MM.1S (cell line): ENCODE data around the gene TMEM212.

Experiments
- DNase-seq: peaks from one replicate; pipeline ENCODE4 v3.0.0-alpha.2; 2015
- H2AFZ ChIP-seq: fragments of 300-600 bp; sonication (generic); 2 replicates; pipeline ENCODE4 v1.6.0; 2016; ENCODE audit warnings: antibody characterized with exemption, low read length
- H3F3A ChIP-seq: fragments of 300-600 bp; sonication (generic); 2 replicates; pipeline ENCODE4 v1.6.1; 2016; ENCODE audit warnings: mild to moderate bottlenecking, antibody characterized with exemption, low read length, moderate library complexity, mixed read lengths; ENCODE audit not compliant: insufficient read depth
- H3K27ac ChIP-seq: fragments of 300-600 bp; sonication (generic); 2 replicates; pipeline ENCODE4 v1.5.1; 2016; ENCODE audit warnings: mild to moderate bottlenecking, low read length
- H3K27me3 ChIP-seq: fragments of 300-600 bp; sonication (generic); replicated peaks from 2 replicates; pipeline ENCODE4 v1.6.0; 2016; ENCODE audit warnings: low read length; ENCODE audit not compliant: insufficient read depth
- H3K36me3 ChIP-seq: fragments of 300-600 bp; sonication (generic); replicated peaks from 2 replicates; pipeline ENCODE4 v1.6.1; 2016; ENCODE audit warnings: mild to moderate bottlenecking, low read length, mixed read lengths; ENCODE audit not compliant: insufficient read depth
- H3K4me1 ChIP-seq: fragments of 300-600 bp; sonication (generic); 2 replicates; pipeline ENCODE4 v1.6.1; 2016; ENCODE audit warnings: low read length, mixed read lengths
- H3K4me2 ChIP-seq: fragments of 300-600 bp; sonication (generic); 2 replicates; pipeline ENCODE4 v1.6.0; 2016; ENCODE audit warnings: low read depth, low read length
- H3K4me3 ChIP-seq: fragments of 300-600 bp; sonication (generic); 2 replicates; pipeline ENCODE4 v1.5.1; 2016; ENCODE audit warnings: low read length, mixed read lengths
- H3K79me2 ChIP-seq: fragments of 300-600 bp; sonication (generic); 2 replicates; pipeline ENCODE4 v1.6.1; 2016; ENCODE audit warnings: mixed run types, low read length, mixed read lengths
- H3K9ac ChIP-seq: fragments of 300-600 bp; sonication (generic); 2 replicates; pipeline ENCODE4 v1.6.1; 2016; ENCODE audit warnings: low read length, mixed read lengths
- H3K9me2 ChIP-seq: fragments of 300-600 bp; sonication (generic); replicated peaks from 2 replicates; pipeline ENCODE4 v1.6.1; 2016; ENCODE audit warnings: mild to moderate bottlenecking, low read length, mixed read lengths; ENCODE audit not compliant: insufficient read depth
- H3K9me3 ChIP-seq: fragments of 300-600 bp; sonication (generic); replicated peaks from 2 replicates; pipeline ENCODE4 v1.6.1; 2016; ENCODE audit warnings: mild to moderate bottlenecking, low read length, mixed read lengths; ENCODE audit not compliant: insufficient read depth
- H4K20me1 ChIP-seq: fragments of 300-600 bp; sonication (generic); 2 replicates; pipeline ENCODE4 v1.6.1; 2016; ENCODE audit warnings: mild to moderate bottlenecking, low read length, moderate library complexity, mixed read lengths; ENCODE audit not compliant: insufficient read depth
- EZH2 ChIP-seq: fragments of 300-600 bp; sonication (generic); optimal IDR thresholded peaks from 2 replicates; pipeline ENCODE3; 2017; ENCODE audit warnings: low read depth, mild to moderate bottlenecking, antibody characterized with exemption, low read length, mixed read lengths
- EZH2phosphoT487 ChIP-seq: fragments of 300-600 bp; sonication (generic); IDR thresholded peaks from 2 replicates; pipeline ENCODE4 v1.6.1; 2018; ENCODE audit warnings: antibody characterized with exemption, low read length
- TF ChIP-seq, protein P1 (sequence below): fragments of 300-600 bp; sonication (generic); IDR thresholded peaks from 2 replicates; pipeline ENCODE4 v1.5.1; 2016; ENCODE audit warnings: antibody characterized with exemption, low read length, mixed read lengths

Gene TMEM212

DNA sequence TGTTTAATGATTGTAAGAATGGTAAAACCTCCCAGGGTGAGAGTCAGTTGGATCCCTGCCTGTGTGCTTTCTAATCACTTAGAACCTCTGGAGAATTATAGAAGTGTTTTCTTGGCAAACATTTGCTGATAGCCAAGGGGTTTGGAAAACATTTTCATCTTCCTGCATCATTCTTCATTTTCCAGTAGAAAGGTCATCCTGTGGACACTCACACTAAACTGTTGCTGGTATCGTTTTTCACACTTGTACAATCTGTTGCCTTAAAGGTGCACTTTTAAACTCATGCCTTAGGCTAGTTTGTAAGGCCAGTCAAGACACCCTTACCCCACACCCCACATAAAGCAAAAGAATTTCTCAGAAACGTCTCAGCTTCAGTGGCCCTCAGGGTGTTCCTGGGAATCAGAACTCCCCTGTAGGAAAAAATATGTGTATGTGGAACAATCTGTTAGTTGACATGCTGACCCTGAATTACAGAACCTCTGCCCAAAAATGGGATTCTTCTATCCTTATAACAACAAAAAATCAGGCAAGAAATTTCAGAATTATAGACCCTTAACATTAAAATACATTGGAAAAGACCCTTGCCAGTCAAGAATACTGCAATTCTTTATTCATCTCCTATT is 27.1 kb upstream of the TMEM212 start:
- Histone ChIP-seq H3K9me2 (no peaks in the 10 kb centered on the region), H3K36me3 (no peaks in the 10 kb centered on the region), H3K9ac (no peak overlapping the region), H3K79me2 (no peaks in the 10 kb centered on the region), H4K20me1 (no peaks in the 10 kb centered on the region), H3K9me3 (no peaks in the 10 kb centered on the region), H3K4me2 (no peak overlapping the region), H3K4me1 (no peaks in the 10 kb centered on the region), H3K27me3 (no peaks in the 10 kb centered on the region), H3F3A (no peaks in the 10 kb centered on the region), H2AFZ (no peak overlapping the region), H3K4me3 (no peak overlapping the region), H3K27ac (no peak overlapping the region)
- DNase-seq = no peak
- TF ChIP-seq EZH2phosphoT487 (no peak), EZH2 (no peak)
- TF ChIP-seq, protein P1, sequence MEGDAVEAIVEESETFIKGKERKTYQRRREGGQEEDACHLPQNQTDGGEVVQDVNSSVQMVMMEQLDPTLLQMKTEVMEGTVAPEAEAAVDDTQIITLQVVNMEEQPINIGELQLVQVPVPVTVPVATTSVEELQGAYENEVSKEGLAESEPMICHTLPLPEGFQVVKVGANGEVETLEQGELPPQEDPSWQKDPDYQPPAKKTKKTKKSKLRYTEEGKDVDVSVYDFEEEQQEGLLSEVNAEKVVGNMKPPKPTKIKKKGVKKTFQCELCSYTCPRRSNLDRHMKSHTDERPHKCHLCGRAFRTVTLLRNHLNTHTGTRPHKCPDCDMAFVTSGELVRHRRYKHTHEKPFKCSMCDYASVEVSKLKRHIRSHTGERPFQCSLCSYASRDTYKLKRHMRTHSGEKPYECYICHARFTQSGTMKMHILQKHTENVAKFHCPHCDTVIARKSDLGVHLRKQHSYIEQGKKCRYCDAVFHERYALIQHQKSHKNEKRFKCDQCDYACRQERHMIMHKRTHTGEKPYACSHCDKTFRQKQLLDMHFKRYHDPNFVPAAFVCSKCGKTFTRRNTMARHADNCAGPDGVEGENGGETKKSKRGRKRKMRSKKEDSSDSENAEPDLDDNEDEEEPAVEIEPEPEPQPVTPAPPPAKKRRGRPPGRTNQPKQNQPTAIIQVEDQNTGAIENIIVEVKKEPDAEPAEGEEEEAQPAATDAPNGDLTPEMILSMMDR = no peak

DNA sequence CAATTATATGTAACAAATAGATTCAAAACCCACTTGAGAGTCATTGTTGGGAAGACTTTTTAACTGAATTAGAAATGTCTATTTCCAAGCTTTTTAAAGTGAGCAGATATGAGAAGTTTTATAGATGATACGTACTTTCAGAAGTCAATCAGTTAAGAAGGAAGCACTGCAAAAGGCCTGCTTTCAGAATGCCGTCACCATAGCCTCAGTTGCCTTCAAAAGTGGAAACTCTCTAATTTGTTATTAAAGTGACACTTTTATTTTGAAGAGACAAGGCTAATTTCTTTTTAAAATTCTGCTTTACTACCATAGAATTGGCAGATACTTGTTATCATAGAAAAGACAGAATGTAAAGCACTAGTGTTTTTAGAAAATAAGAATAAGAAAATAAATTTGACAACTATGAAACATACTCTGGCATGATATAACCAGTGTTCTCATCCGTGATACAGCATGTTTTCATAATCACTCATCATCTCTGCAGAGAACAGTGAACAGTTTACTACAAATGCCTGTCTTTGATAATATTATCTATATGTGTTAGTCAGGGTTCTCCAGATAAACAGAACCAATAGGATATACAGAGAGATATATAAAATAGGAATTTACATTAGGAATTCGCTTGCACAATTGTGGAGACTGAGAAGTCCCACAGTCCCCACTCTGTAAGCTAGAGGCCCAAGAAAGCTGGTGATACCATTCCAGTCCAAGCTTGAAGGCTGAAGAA is 25.9 kb upstream of the TMEM212 start:
- Histone ChIP-seq H2AFZ (no peak overlapping the region), H3K27ac (no peak overlapping the region), H3F3A (no peaks in the 10 kb centered on the region), H3K9me3 (no peaks in the 10 kb centered on the region), H3K79me2 (no peaks in the 10 kb centered on the region), H4K20me1 (no peaks in the 10 kb centered on the region), H3K9me2 (no peaks in the 10 kb centered on the region), H3K4me1 (no peaks in the 10 kb centered on the region), H3K27me3 (no peaks in the 10 kb centered on the region), H3K9ac (no peak overlapping the region), H3K4me3 (no peak overlapping the region), H3K36me3 (no peaks in the 10 kb centered on the region), H3K4me2 (no peak overlapping the region)
- TF ChIP-seq, protein P1 = no peak
- TF ChIP-seq EZH2phosphoT487 (no peak), EZH2 (no peak)
- DNase-seq = no peak

DNA sequence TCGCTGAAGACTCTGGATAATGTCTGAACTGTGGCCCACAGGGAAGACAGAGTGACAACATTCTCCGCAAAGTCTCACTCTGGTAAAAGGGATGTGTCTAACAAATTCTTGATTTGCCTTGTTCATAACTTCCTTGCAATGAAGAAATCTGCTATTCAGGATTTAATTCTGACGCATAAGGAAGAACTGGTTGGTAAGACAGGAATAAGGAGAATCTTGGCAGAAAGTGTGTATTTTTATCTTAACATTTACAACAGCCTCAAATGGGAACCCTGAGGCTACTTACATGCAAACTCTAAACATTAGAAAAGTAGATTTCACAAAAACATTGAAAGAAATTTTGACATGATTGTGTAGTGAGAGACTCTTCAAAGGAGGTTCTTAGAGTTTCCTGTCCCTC is 22.1 kb upstream of the TMEM212 start:
- Histone ChIP-seq H3K27me3 (no peaks in the 10 kb centered on the region), H3K4me3 (no peak overlapping the region), H4K20me1 (no peaks in the 10 kb centered on the region), H3K9me3 (no peaks in the 10 kb centered on the region), H3K9ac (no peak overlapping the region), H3K27ac (no peak overlapping the region), H3F3A (no peaks in the 10 kb centered on the region), H3K36me3 (no peaks in the 10 kb centered on the region), H3K79me2 (no peaks in the 10 kb centered on the region), H3K4me1 (no peaks in the 10 kb centered on the region), H3K4me2 (no peak overlapping the region), H2AFZ (no peak overlapping the region), H3K9me2 (no peaks in the 10 kb centered on the region)
- TF ChIP-seq, protein P1 = no peak
- no peak for TF ChIP-seq EZH2
- TF ChIP-seq EZH2phosphoT487 = no peak
- no peak for DNase-seq
